B cell (primary cell): Measurements from ENCODE around the gene TBC1D22A. TPM values are rescaled to one million over a fixed set of nuclear protein-coding genes. Genes with fewer than 3 reads are reported as not detected.
"Not testable (repeated sequence)": the region's sequence is repeated elsewhere in the genome, so short reads cannot be mapped to it uniquely, and the experiment has no call there.

Experiments
- ATAC-seq: fragments of 200-7000 bp; cut with Tn5 transposase; one replicate; pipeline ENCODE4 v1.10.0; 2021; ENCODE audit warnings: low read depth, mild to moderate bottlenecking, moderate number of reproducible peaks, moderate library complexity
- CTCF ChIA-PET: fragments of 350-600 bp; sonication (Branson Sonifier 250); formaldehyde crosslinking; loops from one replicate; lab custom pipeline; 2021; ENCODE audit warnings: antibody characterized with exemption, inconsistent platforms; lab: Charles Lee
- POLR2A ChIA-PET: fragments of 350-600 bp; sonication (Branson Sonifier 250); formaldehyde crosslinking; loops from one replicate; lab custom pipeline; 2021; ENCODE audit warnings: antibody characterized with exemption; lab: Charles Lee
- DNase-seq: peaks from one replicate; pipeline ENCODE4 v3.0.0; 2013
- H2AFZ ChIP-seq: 2 replicates; pipeline ENCODE4 v1.6.1; 2012; ENCODE audit warnings: mild to moderate bottlenecking, low read depth, low read length; ENCODE audit not compliant: insufficient read depth, poor library complexity, severe bottlenecking
- H3K27ac ChIP-seq, 2 donors: 1 replicate in 1 of 2; 2 replicates in 1 of 2; pipeline ENCODE4 v1.5.1; 2012 to 2013; ENCODE audit warnings: low read length in 2 of 2, mild to moderate bottlenecking in 2 of 2, moderate library complexity in 1 of 2
- H3K27me3 ChIP-seq, 4 experiments: fragments of 200-600 bp in 1 of 4; sonication (generic) in 1 of 4; replicated peaks in 1 of 4; 1 replicate in 2 of 4; 2 replicates in 2 of 4; pipeline versions ENCODE4 v1.6.1 to v1.7.0; 2013 to 2016; ENCODE audit warnings: low read length in 3 of 4, mild to moderate bottlenecking in 2 of 4, mixed read lengths in 1 of 4, moderate library complexity in 1 of 4; ENCODE audit not compliant: insufficient read depth in 4 of 4, control insufficient read depth in 3 of 4; ENCODE audit errors: control extremely low read depth in 1 of 4
- H3K36me3 ChIP-seq, 2 experiments: replicated peaks in 1 of 2; 1 replicate in 1 of 2; 2 replicates in 1 of 2; pipeline versions ENCODE4 v1.6.1 to v1.7.1; 2013; ENCODE audit warnings: low read length in 1 of 2; ENCODE audit not compliant: insufficient read depth in 2 of 2, control insufficient read depth in 1 of 2; ENCODE audit errors: control extremely low read depth in 1 of 2, extremely low read depth in 1 of 2
- H3K4me1 ChIP-seq, 2 donors: fragments of 200-600 bp in 1 of 2; sonication (generic) in 1 of 2; 1 replicate in 1 of 2; 2 replicates in 1 of 2; pipeline versions ENCODE4 v1.5.1 to v1.6.1; 2013 to 2017; ENCODE audit warnings: low read length in 2 of 2; ENCODE audit not compliant: control insufficient read depth in 2 of 2, insufficient read depth in 2 of 2
- H3K4me2 ChIP-seq: replicated peaks from 2 replicates; pipeline ENCODE3; 2012; ENCODE audit warnings: mild to moderate bottlenecking, low read depth, low read length; ENCODE audit not compliant: poor library complexity, severe bottlenecking
- H3K4me3 ChIP-seq, 5 experiments: fragments of 200-600 bp in 1 of 5; sonication (generic) in 1 of 5; 1 replicate in 3 of 5; 2 replicates in 2 of 5; pipeline versions ENCODE4 v1.5.1 to v1.7.0; 2011 to 2016; ENCODE audit warnings: low read length in 4 of 5, mild to moderate bottlenecking in 4 of 5, low read depth in 2 of 5, control low read depth in 1 of 5, moderate library complexity in 1 of 5; ENCODE audit not compliant: insufficient read depth in 1 of 5; ENCODE audit errors: control extremely low read depth in 1 of 5, extremely low read depth in 1 of 5
- H3K79me2 ChIP-seq: fragments of 200-600 bp; sonication (generic); one replicate; pipeline ENCODE4 v1.6.0; 2016; ENCODE audit warnings: low read length; ENCODE audit not compliant: control insufficient read depth, insufficient read depth
- H3K9ac ChIP-seq: fragments of 200-600 bp; sonication (generic); 2 replicates; pipeline ENCODE4 v1.6.1; 2017; ENCODE audit warnings: mild to moderate bottlenecking, low read length, moderate library complexity
- H3K9me3 ChIP-seq, 3 donors: one replicate each; pipeline versions ENCODE4 v1.6.1 to v1.7.1; 2013; ENCODE audit warnings: low read length in 2 of 3; ENCODE audit not compliant: control insufficient read depth in 2 of 3, insufficient read depth in 1 of 3; ENCODE audit errors: control extremely low read depth in 1 of 3
- H4K20me1 ChIP-seq: 2 replicates; pipeline ENCODE4 v1.6.0; 2012; ENCODE audit warnings: mild to moderate bottlenecking, low read length; ENCODE audit not compliant: insufficient read depth, control insufficient read depth, poor library complexity, severe bottlenecking
- H3K27ac Mint-ChIP-seq: one replicate; pipeline ENCODE4 v1.8.0; 2021; ENCODE audit warnings: mixed read lengths
- H3K27me3 Mint-ChIP-seq: one replicate; pipeline ENCODE4 v1.8.0; 2021; ENCODE audit warnings: mixed read lengths
- H3K4me1 Mint-ChIP-seq: one replicate; pipeline ENCODE4 v1.8.0; 2021; ENCODE audit warnings: mixed read lengths
- H3K4me3 Mint-ChIP-seq: one replicate; pipeline ENCODE4 v1.8.0; 2021; ENCODE audit warnings: mixed read lengths
- H3K9me3 Mint-ChIP-seq: one replicate; pipeline ENCODE4 v1.8.0; 2022; ENCODE audit warnings: mixed read lengths; ENCODE audit not compliant: insufficient read depth
- EZH2 ChIP-seq: IDR thresholded peaks from 2 replicates; pipeline ENCODE4 v1.6.1; 2012; ENCODE audit warnings: borderline replicate concordance, low read depth, mild to moderate bottlenecking, moderate library complexity, low read length; ENCODE audit not compliant: insufficient read depth, poor library complexity, severe bottlenecking
- WGBS: methylation state at CpG from one replicate; pipeline ENCODE4 v1.1.5; 2013; ENCODE audit warnings: missing lambda C conversion rate; ENCODE audit not compliant: insufficient coverage; 5-methylcytosine and 5-hydroxymethylcytosine counted together
- intact Hi-C: fragments of 100-400 bp; cut with micrococcal nuclease; formaldehyde crosslinking; loops from one replicate; pipeline ENCODE4 v1.10.0; 2022
- polyA plus RNA-seq: library from polyadenylated mRNA; depleted of rRNA; stranded (reverse); fragments of >200 nt; gene quantifications from 2 replicates; pipeline ENCODE4 v1.2.3, GENCODE V29; 2012
- total RNA-seq, 2 donors: library from RNA; stranded (reverse); fragments of 120-200 nt in 1 of 2; gene quantifications; 1 replicate in 1 of 2; 2 replicates in 1 of 2; pipeline versions ENCODE4 v1.2.3 to v1.2.4, GENCODE V29; 2013 to 2022
- TF ChIP-seq, protein P1 (sequence below): fragments of 200-600 bp; IDR thresholded peaks from one replicate; pipeline ENCODE4 v1.8.0; 2022; ENCODE audit warnings: antibody characterized with exemption, mild to moderate bottlenecking

TBC1D22A gene
- total and polyA plus RNA-seq, 2 donors (not counting 1 experiment from before 2014, with no cell fraction given): 73.8 to 128 TPM

DNA sequence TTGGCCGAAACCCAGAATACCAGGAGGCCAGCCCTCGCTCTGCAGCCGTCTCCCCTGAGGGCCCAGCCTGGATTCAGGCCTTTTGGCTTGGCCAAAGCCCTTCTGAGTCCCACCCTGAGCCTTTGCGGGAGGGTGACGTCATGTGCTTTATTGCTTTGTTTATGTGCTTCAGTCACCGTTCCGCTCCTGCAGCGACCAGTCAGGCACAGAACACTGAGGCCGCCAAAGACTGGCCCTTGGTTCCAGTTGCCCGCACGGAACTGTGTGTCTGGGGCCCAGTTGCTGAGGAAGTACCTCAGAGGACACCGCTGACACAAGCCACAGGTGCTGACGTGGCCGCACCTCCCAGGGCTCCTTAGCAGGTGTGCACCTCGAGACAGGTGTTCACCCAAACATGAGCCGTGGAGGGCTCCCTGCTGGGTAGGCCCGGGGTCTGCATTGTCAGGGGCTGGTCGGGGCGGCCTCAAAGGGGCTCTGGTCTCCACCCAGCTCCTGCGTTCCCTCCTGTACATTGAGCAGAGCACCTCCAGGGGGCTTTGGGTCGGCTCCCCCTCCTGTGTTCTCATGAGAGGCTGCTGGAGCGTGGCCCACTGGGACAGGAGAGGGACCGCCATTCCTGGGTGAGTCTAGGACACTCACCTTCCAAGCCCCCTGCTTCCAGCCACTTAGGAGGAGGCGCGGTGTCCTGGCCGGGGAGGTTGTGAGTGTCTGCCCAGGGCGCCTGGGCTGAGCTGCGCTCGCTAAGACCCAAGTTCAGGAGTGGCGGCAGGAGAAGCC, 376.8 kb downstream of the TBC1D22A start:
- peaks cover 58% of the 10 kb centered on the region for H4K20me1 ChIP-seq
- CTCF ChIA-PET: no interaction called here
- POLR2A ChIA-PET: interaction anchor here (0.7 kb wide), 1 partner anchor 12 kb away, joined by 3 read pairs; no protein-coding TSS in a partner anchor
- no peaks in the 10 kb centered on the region for H3K4me1 Mint-ChIP-seq
- H3K9me3 ChIP-seq: peaks cover 0 to 3% (median 0%) of the 10 kb centered on the region in 3 donors
- no peak for TF ChIP-seq EZH2
- TF ChIP-seq, protein P1, sequence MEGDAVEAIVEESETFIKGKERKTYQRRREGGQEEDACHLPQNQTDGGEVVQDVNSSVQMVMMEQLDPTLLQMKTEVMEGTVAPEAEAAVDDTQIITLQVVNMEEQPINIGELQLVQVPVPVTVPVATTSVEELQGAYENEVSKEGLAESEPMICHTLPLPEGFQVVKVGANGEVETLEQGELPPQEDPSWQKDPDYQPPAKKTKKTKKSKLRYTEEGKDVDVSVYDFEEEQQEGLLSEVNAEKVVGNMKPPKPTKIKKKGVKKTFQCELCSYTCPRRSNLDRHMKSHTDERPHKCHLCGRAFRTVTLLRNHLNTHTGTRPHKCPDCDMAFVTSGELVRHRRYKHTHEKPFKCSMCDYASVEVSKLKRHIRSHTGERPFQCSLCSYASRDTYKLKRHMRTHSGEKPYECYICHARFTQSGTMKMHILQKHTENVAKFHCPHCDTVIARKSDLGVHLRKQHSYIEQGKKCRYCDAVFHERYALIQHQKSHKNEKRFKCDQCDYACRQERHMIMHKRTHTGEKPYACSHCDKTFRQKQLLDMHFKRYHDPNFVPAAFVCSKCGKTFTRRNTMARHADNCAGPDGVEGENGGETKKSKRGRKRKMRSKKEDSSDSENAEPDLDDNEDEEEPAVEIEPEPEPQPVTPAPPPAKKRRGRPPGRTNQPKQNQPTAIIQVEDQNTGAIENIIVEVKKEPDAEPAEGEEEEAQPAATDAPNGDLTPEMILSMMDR: no peak
- H3K27me3 Mint-ChIP-seq: no peaks in the 10 kb centered on the region
- H3K79me2 ChIP-seq: peaks cover 8% of the 10 kb centered on the region
- no peak for ATAC-seq
- WGBS: 94% methylated on average over 29 of the region's 30 CpGs
- no peak overlapping the region for H3K4me3 Mint-ChIP-seq
- H3K27ac Mint-ChIP-seq: no peak overlapping the region
- no peaks in the 10 kb centered on the region for H3K4me1 ChIP-seq
- H3K4me2 ChIP-seq: no peak overlapping the region
- no peak for DNase-seq
- H3K9me3 Mint-ChIP-seq: no peaks in the 10 kb centered on the region
- H2AFZ ChIP-seq: no peak overlapping the region
- H3K36me3 ChIP-seq: peaks cover 0 to 38% of the 10 kb centered on the region in 2 experiments
- H3K4me3 ChIP-seq: no peak overlapping the region
- no peaks in the 10 kb centered on the region for H3K27me3 ChIP-seq
- H3K27ac ChIP-seq: no peak overlapping the region
- no peak overlapping the region for H3K9ac ChIP-seq
- intact Hi-C loops: no loop called here

DNA sequence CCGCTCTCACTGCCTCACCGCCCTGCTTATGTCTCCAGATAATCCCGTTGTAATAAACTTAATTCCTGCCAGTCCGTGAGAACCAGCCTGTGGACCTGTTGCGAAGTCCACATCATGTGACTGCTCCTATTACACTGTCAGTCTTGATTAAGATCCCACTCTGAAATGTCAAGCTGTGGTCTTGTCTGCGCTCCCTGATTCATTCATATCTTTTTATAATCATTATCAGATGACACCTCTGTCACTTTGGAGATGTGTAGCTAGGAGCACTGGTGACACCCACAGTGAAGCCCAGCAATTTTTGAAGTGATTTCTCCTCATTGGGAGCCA, 377.3 kb downstream of the TBC1D22A start:
- Mint-ChIP-seq H3K4me3 (no peak overlapping the region), H3K27me3 (no peaks in the 10 kb centered on the region), H3K27ac (no peak overlapping the region), H3K4me1 (no peaks in the 10 kb centered on the region), H3K9me3 (no peaks in the 10 kb centered on the region)
- Histone ChIP-seq H3K27ac (no peak overlapping the region), H2AFZ (no peak overlapping the region), H3K4me3 (no peak overlapping the region), H3K9me3 (peaks cover 0 to 3% (median 0%) of the 10 kb centered on the region in 3 donors), H3K27me3 (no peaks in the 10 kb centered on the region), H3K4me1 (no peaks in the 10 kb centered on the region), H3K36me3 (peaks cover 0 to 37% of the 10 kb centered on the region in 2 experiments), H3K9ac (no peak overlapping the region), H3K4me2 (no peak overlapping the region), H4K20me1 (peaks cover 56% of the 10 kb centered on the region), H3K79me2 (peaks cover 11% of the 10 kb centered on the region)
- TF ChIP-seq, protein P1: no peak
- no peak for TF ChIP-seq EZH2
- ChIA-PET CTCF (no interaction called here), POLR2A (interaction anchor here (0.7 kb wide), 1 partner anchor 13 kb away, joined by 3 read pairs; no protein-coding TSS in a partner anchor)
- ATAC-seq: no peak
- DNase-seq: no peak
- 98% methylated on average over 5 of the region's 6 CpGs for WGBS
- intact Hi-C loops: no loop called here

DNA sequence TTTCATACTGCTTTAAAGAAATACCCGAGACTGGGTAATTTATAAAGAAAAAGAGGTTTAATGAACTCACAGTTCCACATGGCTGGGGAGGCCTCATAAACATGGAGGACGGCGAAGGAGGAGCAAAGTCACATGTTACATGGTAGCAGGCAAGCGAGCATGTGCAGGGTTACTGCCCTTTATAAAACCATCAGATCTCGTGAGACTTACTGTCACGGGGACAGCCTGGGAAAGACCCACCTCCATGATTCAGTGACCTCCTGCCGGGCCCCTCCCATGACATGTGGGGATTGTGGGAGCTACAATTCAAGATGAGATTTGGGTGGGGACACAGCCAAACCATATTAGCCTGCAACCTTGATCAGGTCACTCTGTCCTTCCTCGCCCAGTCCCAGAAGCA, 378.5 kb downstream of the TBC1D22A start:
- POLR2A ChIA-PET, H3K4me1 ChIP-seq, intact Hi-C loops, H3K4me2 ChIP-seq, ATAC-seq, H3K27ac ChIP-seq, H3K4me1 Mint-ChIP-seq, H2AFZ ChIP-seq, H3K4me3 Mint-ChIP-seq, CTCF ChIA-PET, DNase-seq, H3K9me3 Mint-ChIP-seq, H3K27me3 Mint-ChIP-seq, H3K4me3 ChIP-seq, H3K9me3 ChIP-seq, H3K27ac Mint-ChIP-seq, H3K9ac ChIP-seq, H3K27me3 ChIP-seq: not testable (repeated sequence)
- Histone ChIP-seq H4K20me1 (peaks cover 56% of the 10 kb centered on the region), H3K36me3 (peaks cover 0 to 30% of the 10 kb centered on the region in 2 experiments), H3K79me2 (peaks cover 15% of the 10 kb centered on the region)
- 100% methylated on average over 3 of the region's 8 CpGs for WGBS
